ENCODE data around the gene PSME4. TPM values are rescaled to one million over a fixed set of nuclear protein-coding genes. Genes with fewer than 3 reads are reported as not detected.

The PSME4 gene
- total and polyA plus RNA-seq, 4 donors: 15.4 to 52.8 (median 28.4) TPM

DNA sequence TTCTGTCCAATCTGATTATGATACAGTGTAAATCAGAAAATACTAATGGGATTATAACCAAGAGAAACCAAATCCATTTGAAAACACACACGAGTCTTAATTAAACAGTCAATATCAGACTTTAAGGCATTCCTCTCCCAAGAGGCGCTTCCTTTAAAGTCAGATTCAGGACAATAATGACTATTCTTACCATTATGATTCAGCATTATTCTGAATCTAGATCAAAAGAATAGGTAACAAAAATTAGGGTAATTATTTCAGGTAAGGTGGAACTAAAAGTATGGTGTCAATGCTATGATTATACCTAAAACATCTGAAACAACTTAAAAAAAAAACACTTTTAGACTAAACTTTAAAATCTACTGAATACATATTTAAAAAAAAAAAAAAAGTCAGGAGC is 12.3 kb downstream of the PSME4 start:
- no peak for TF ChIP-seq SP1 (IDR thresholded peaks at IDR 0.05)
- TF ChIP-seq, protein P1, sequence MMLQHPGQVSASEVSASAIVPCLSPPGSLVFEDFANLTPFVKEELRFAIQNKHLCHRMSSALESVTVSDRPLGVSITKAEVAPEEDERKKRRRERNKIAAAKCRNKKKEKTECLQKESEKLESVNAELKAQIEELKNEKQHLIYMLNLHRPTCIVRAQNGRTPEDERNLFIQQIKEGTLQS (IDR thresholded peaks at IDR 0.05): no peak
- no peak for TF ChIP-seq HNF4G (IDR thresholded peaks at IDR 0.05)
- TF ChIP-seq, protein P2, sequence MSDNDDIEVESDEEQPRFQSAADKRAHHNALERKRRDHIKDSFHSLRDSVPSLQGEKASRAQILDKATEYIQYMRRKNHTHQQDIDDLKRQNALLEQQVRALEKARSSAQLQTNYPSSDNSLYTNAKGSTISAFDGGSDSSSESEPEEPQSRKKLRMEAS (IDR thresholded peaks at IDR 0.05): no peak
- TF ChIP-seq TAF1 (conservative IDR thresholded peaks at IDR 0.05): no peak
- no peak for TF ChIP-seq GABPA (IDR thresholded peaks at IDR 0.05 in 1 of 2, conservative IDR thresholded peaks at IDR 0.05 in 1 of 2)
- TF ChIP-seq, protein P3, sequence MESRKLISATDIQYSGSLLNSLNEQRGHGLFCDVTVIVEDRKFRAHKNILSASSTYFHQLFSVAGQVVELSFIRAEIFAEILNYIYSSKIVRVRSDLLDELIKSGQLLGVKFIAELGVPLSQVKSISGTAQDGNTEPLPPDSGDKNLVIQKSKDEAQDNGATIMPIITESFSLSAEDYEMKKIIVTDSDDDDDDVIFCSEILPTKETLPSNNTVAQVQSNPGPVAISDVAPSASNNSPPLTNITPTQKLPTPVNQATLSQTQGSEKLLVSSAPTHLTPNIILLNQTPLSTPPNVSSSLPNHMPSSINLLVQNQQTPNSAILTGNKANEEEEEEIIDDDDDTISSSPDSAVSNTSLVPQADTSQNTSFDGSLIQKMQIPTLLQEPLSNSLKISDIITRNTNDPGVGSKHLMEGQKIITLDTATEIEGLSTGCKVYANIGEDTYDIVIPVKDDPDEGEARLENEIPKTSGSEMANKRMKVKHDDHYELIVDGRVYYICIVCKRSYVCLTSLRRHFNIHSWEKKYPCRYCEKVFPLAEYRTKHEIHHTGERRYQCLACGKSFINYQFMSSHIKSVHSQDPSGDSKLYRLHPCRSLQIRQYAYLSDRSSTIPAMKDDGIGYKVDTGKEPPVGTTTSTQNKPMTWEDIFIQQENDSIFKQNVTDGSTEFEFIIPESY (IDR thresholded peaks at IDR 0.05): no peak
- no peak for TF ChIP-seq FOXA1 (IDR thresholded peaks at IDR 0.05)
- Histone ChIP-seq H3K27ac (ENCODE audit: low read depth in 1 of 2, low read length in 2 of 2) (no peak overlapping the region), H3K36me3 (ENCODE audit: control insufficient read depth in 4 of 4, insufficient read depth in 3 of 4, low read depth in 1 of 4, low read length in 3 of 4) (no peaks in the 10 kb centered on the region), H3K4me1 (ENCODE audit: control insufficient read depth in 4 of 4, insufficient read depth in 4 of 4, low read length in 3 of 4) (peaks cover 0 to 3% (median 0%) of the 10 kb centered on the region in 4 donors), H3K4me3 (ENCODE audit: low read depth in 1 of 3, low read length in 3 of 3) (no peak overlapping the region), H3K27me3 (ENCODE audit: control insufficient read depth in 4 of 4, insufficient read depth in 4 of 4, low read length in 3 of 4) (no peaks in the 10 kb centered on the region), H3K9ac (ENCODE audit: low read depth in 1 of 2, low read length in 2 of 2) (no peak overlapping the region), H3K9me3 (ENCODE audit: control insufficient read depth in 4 of 4, low read length in 3 of 4) (no peaks in the 10 kb centered on the region)
- 91% methylated on average over 2 of the region's 2 CpGs for WGBS
- no peak for DNase-seq (ENCODE audit: low spot score)

DNA sequence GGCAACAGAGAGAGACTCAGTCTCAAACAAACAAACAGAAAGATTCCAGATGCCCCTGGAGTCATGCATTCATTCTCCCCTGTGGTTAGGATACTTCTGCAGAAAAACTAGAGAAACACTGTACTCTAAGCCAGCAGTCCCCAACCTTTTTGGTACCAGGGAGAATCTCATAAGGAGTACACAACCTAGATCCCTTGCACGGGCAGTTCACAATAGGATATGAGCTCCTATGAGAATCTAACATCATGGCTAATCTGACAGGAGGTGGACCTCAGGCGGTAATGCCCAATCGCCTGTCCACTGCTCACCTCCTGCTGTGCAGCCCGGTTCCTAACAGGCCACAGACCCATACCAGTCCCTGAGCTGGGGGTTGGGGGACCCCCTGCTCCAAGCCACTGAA is 18.3 kb downstream of the PSME4 start:
- WGBS: 95% methylated on average over 4 of the region's 4 CpGs
- H3K27me3 ChIP-seq (ENCODE audit: control insufficient read depth in 4 of 4, insufficient read depth in 4 of 4, low read length in 3 of 4): no peaks in the 10 kb centered on the region
- peaks cover 0 to 2% (median 0%) of the 10 kb centered on the region in 4 donors for H3K4me1 ChIP-seq (ENCODE audit: control insufficient read depth in 4 of 4, insufficient read depth in 4 of 4, low read length in 3 of 4)
- no peak overlapping the region for H3K4me3 ChIP-seq (ENCODE audit: low read depth in 1 of 3, low read length in 3 of 3)
- TF ChIP-seq HNF4G (IDR thresholded peaks at IDR 0.05) (no peak), RXRA (IDR thresholded peaks at IDR 0.05) (no peak), FOXA2 (IDR thresholded peaks at IDR 0.05) (no peak), HNF4A (conservative IDR thresholded peaks at IDR 0.05) (no peak), TAF1 (conservative IDR thresholded peaks at IDR 0.05) (no peak), YY1 (IDR thresholded peaks at IDR 0.05) (no peak), JUND (IDR thresholded peaks at IDR 0.05) (no peak)
- TF ChIP-seq, protein P4, sequence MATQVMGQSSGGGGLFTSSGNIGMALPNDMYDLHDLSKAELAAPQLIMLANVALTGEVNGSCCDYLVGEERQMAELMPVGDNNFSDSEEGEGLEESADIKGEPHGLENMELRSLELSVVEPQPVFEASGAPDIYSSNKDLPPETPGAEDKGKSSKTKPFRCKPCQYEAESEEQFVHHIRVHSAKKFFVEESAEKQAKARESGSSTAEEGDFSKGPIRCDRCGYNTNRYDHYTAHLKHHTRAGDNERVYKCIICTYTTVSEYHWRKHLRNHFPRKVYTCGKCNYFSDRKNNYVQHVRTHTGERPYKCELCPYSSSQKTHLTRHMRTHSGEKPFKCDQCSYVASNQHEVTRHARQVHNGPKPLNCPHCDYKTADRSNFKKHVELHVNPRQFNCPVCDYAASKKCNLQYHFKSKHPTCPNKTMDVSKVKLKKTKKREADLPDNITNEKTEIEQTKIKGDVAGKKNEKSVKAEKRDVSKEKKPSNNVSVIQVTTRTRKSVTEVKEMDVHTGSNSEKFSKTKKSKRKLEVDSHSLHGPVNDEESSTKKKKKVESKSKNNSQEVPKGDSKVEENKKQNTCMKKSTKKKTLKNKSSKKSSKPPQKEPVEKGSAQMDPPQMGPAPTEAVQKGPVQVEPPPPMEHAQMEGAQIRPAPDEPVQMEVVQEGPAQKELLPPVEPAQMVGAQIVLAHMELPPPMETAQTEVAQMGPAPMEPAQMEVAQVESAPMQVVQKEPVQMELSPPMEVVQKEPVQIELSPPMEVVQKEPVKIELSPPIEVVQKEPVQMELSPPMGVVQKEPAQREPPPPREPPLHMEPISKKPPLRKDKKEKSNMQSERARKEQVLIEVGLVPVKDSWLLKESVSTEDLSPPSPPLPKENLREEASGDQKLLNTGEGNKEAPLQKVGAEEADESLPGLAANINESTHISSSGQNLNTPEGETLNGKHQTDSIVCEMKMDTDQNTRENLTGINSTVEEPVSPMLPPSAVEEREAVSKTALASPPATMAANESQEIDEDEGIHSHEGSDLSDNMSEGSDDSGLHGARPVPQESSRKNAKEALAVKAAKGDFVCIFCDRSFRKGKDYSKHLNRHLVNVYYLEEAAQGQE (IDR thresholded peaks at IDR 0.05): no peak
- TF ChIP-seq, protein P5, sequence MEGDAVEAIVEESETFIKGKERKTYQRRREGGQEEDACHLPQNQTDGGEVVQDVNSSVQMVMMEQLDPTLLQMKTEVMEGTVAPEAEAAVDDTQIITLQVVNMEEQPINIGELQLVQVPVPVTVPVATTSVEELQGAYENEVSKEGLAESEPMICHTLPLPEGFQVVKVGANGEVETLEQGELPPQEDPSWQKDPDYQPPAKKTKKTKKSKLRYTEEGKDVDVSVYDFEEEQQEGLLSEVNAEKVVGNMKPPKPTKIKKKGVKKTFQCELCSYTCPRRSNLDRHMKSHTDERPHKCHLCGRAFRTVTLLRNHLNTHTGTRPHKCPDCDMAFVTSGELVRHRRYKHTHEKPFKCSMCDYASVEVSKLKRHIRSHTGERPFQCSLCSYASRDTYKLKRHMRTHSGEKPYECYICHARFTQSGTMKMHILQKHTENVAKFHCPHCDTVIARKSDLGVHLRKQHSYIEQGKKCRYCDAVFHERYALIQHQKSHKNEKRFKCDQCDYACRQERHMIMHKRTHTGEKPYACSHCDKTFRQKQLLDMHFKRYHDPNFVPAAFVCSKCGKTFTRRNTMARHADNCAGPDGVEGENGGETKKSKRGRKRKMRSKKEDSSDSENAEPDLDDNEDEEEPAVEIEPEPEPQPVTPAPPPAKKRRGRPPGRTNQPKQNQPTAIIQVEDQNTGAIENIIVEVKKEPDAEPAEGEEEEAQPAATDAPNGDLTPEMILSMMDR (IDR thresholded peaks at IDR 0.05; ENCODE audit: low read depth, low read length, missing input control): no peak
- TF ChIP-seq, protein P1 (IDR thresholded peaks at IDR 0.05): no peak
- H3K27ac ChIP-seq (ENCODE audit: low read depth in 1 of 2, low read length in 2 of 2): no peak overlapping the region
- peaks cover 0 to 8% (median 1%) of the 10 kb centered on the region in 4 donors for H3K36me3 ChIP-seq (ENCODE audit: control insufficient read depth in 4 of 4, insufficient read depth in 3 of 4, low read depth in 1 of 4, low read length in 3 of 4)
- H3K9me3 ChIP-seq (ENCODE audit: control insufficient read depth in 4 of 4, low read length in 3 of 4): no peaks in the 10 kb centered on the region
- no peak overlapping the region for H3K9ac ChIP-seq (ENCODE audit: low read depth in 1 of 2, low read length in 2 of 2)
- DNase-seq (ENCODE audit: low spot score): no peak

All from liver (tissue), 9 donors.